SJCRH30 (cell line): ENCODE data around the gene RCN1. TPM values are rescaled to one million over a fixed set of nuclear protein-coding genes. Genes with fewer than 3 reads are reported as not detected.
A peak's percentile ranks its signal among the peaks of the same experiment; 100 is the strongest.

Experiments
- DNase-seq, 2 experiments: peaks; one replicate each; pipeline ENCODE4 v3.0.0-alpha.2; 2015 to 2020
- H3K27ac ChIP-seq: fragments of 250-450 bp; sonication (Bioruptor Pico); 2 replicates; pipeline ENCODE4 v1.5.1; 2020; ENCODE audit warnings: mild to moderate bottlenecking, moderate library complexity
- H3K27me3 ChIP-seq: fragments of 250-450 bp; sonication (Bioruptor Pico); 2 replicates; pipeline ENCODE4 v1.5.1; 2020; ENCODE audit warnings: mild to moderate bottlenecking, moderate library complexity
- H3K36me3 ChIP-seq: fragments of 250-450 bp; sonication (Bioruptor Pico); 2 replicates; pipeline ENCODE4 v1.5.1; 2020; ENCODE audit warnings: mild to moderate bottlenecking, moderate library complexity
- H3K4me1 ChIP-seq: fragments of 250-450 bp; sonication (Bioruptor Pico); 2 replicates; pipeline ENCODE4 v1.5.1; 2020; ENCODE audit warnings: mild to moderate bottlenecking, moderate library complexity
- H3K4me3 ChIP-seq: fragments of 250-450 bp; sonication (Bioruptor Pico); 2 replicates; pipeline ENCODE4 v1.5.1; 2020; ENCODE audit warnings: mild to moderate bottlenecking, moderate library complexity
- H3K9me3 ChIP-seq: fragments of 250-450 bp; sonication (Bioruptor Pico); replicated peaks from 2 replicates; pipeline ENCODE4 v1.5.1; 2020; ENCODE audit warnings: mild to moderate bottlenecking, moderate library complexity
- total RNA-seq: library from RNA; depleted of rRNA; stranded (reverse); fragments of >200 nt; shearing (Covaris generic); gene quantifications from 2 replicates; pipeline ENCODE4 v1.2.3, GENCODE V29; 2014

The RCN1 gene
- total RNA-seq, 1 experiment from 2014 or later, result 214 TPM

GRCh38 chr11:32068134-32068870 lies 22.6 kb upstream of the RCN1 start:
- Histone ChIP-seq H3K36me3 (no peaks in the 10 kb centered on the region), H3K4me1 (peaks cover 19% of the 10 kb centered on the region), H3K4me3 (no peak overlapping the region), H3K27ac (peak overlapping the region; percentile 31; the same call in 1 of the 2 replicates), H3K9me3 (no peaks in the 10 kb centered on the region), H3K27me3 (no peaks in the 10 kb centered on the region)
- DNase-seq, result peak; percentile 43 to 60

GRCh38 chr11:32069361-32070058 lies 21.4 kb upstream of the RCN1 start:
- Histone ChIP-seq H3K4me3 (no peak overlapping the region), H3K4me1 (peaks cover 26% of the 10 kb centered on the region), H3K36me3 (no peaks in the 10 kb centered on the region), H3K27me3 (no peaks in the 10 kb centered on the region), H3K9me3 (no peaks in the 10 kb centered on the region), H3K27ac (no peak overlapping the region)
- DNase-seq, result no peak

GRCh38 chr11:32070692-32071091 lies 20.2 kb upstream of the RCN1 start:
- peaks cover 26% of the 10 kb centered on the region for H3K4me1 ChIP-seq
- H3K27me3 ChIP-seq, result no peaks in the 10 kb centered on the region
- no peak overlapping the region for H3K27ac ChIP-seq
- DNase-seq, result no peak
- no peak overlapping the region for H3K4me3 ChIP-seq
- H3K9me3 ChIP-seq, result no peaks in the 10 kb centered on the region
- H3K36me3 ChIP-seq, result no peaks in the 10 kb centered on the region

GRCh38 chr11:32071811-32072210 lies 19.1 kb upstream of the RCN1 start:
- Histone ChIP-seq H3K4me1 (peaks cover 25% of the 10 kb centered on the region), H3K27me3 (no peaks in the 10 kb centered on the region), H3K36me3 (no peaks in the 10 kb centered on the region), H3K4me3 (no peak overlapping the region), H3K9me3 (no peaks in the 10 kb centered on the region), H3K27ac (no peak overlapping the region)
- DNase-seq, result peak; percentile 24 to 54

GRCh38 chr11:32072872-32073643 lies 17.8 kb upstream of the RCN1 start:
- H3K27ac ChIP-seq, result no peak overlapping the region
- H3K36me3 ChIP-seq, result no peaks in the 10 kb centered on the region
- H3K9me3 ChIP-seq, result no peaks in the 10 kb centered on the region
- H3K4me3 ChIP-seq, result no peak overlapping the region; the same call in 1 of the 2 replicates
- H3K4me1 ChIP-seq, result peaks cover 12% of the 10 kb centered on the region
- no peaks in the 10 kb centered on the region for H3K27me3 ChIP-seq
- DNase-seq, result peak; percentile 53 to 57

- H3K9me3 ChIP-seq, result no peaks in the 10 kb centered on the region
- no peaks in the 10 kb centered on the region for H3K27me3 ChIP-seq
- no peak overlapping the region; the same call in 1 of the 2 replicates for H3K4me3 ChIP-seq
- no peaks in the 10 kb centered on the region for H3K36me3 ChIP-seq
- H3K27ac ChIP-seq, result no peak overlapping the region
- peaks cover 7% of the 10 kb centered on the region for H3K4me1 ChIP-seq
- no peak for DNase-seq
These were observed 17.2 kb upstream of the RCN1 start for GRCh38 chr11:32073644-32074026.

- Histone ChIP-seq H3K27me3 (no peaks in the 10 kb centered on the region), H3K27ac (peak overlapping the region; percentile 99), H3K4me3 (no peak overlapping the region), H3K9me3 (no peaks in the 10 kb centered on the region), H3K36me3 (no peaks in the 10 kb centered on the region), H3K4me1 (peaks cover 42% of the 10 kb centered on the region)
- DNase-seq, result peak; percentile 65 to 83
These were observed 11.3 kb upstream of the RCN1 start for GRCh38 chr11:32079553-32079952.

- Histone ChIP-seq H3K36me3 (no peaks in the 10 kb centered on the region), H3K4me1 (peaks cover 42% of the 10 kb centered on the region), H3K27ac (peak overlapping the region; percentile 99), H3K27me3 (no peaks in the 10 kb centered on the region), H3K9me3 (no peaks in the 10 kb centered on the region), H3K4me3 (no peak overlapping the region)
- DNase-seq, result peak in 1 of 2 experiments; percentile 64
These were observed 10.4 kb upstream of the RCN1 start for GRCh38 chr11:32080361-32080980.

GRCh38 chr11:32081129-32081641 lies 9.7 kb upstream of the RCN1 start:
- H3K27ac ChIP-seq, result peak overlapping the region; percentile 99
- peak; percentile 91 to 97 for DNase-seq
- no peaks in the 10 kb centered on the region for H3K36me3 ChIP-seq
- H3K4me3 ChIP-seq, result no peak overlapping the region
- H3K9me3 ChIP-seq, result no peaks in the 10 kb centered on the region
- H3K27me3 ChIP-seq, result no peaks in the 10 kb centered on the region
- H3K4me1 ChIP-seq, result peaks cover 42% of the 10 kb centered on the region

- Histone ChIP-seq H3K4me1 (peaks cover 42% of the 10 kb centered on the region), H3K36me3 (no peaks in the 10 kb centered on the region), H3K9me3 (no peaks in the 10 kb centered on the region), H3K27me3 (no peaks in the 10 kb centered on the region), H3K4me3 (no peak overlapping the region), H3K27ac (peak overlapping the region; percentile 99)
- DNase-seq, result no peak
These were observed 9.0 kb upstream of the RCN1 start for GRCh38 chr11:32081901-32082300.

GRCh38 chr11:32082346-32082986 lies 8.4 kb upstream of the RCN1 start:
- H3K4me1 ChIP-seq, result peaks cover 48% of the 10 kb centered on the region
- no peaks in the 10 kb centered on the region for H3K27me3 ChIP-seq
- no peaks in the 10 kb centered on the region for H3K9me3 ChIP-seq
- H3K36me3 ChIP-seq, result no peaks in the 10 kb centered on the region
- peak overlapping the region; percentile 99 for H3K27ac ChIP-seq
- no peak overlapping the region for H3K4me3 ChIP-seq
- DNase-seq, result peak in 1 of 2 experiments; percentile 21

- H3K27me3 ChIP-seq, result no peaks in the 10 kb centered on the region
- peak in 1 of 2 experiments; percentile 44 for DNase-seq
- peak overlapping the region; percentile 63 for H3K27ac ChIP-seq
- H3K4me1 ChIP-seq, result peaks cover 37% of the 10 kb centered on the region
- H3K4me3 ChIP-seq, result peak overlapping the region; percentile 19; the same call in 1 of the 2 replicates
- H3K9me3 ChIP-seq, result no peaks in the 10 kb centered on the region
- peaks cover 4% of the 10 kb centered on the region; the same call in 1 of the 2 replicates for H3K36me3 ChIP-seq
These were observed 3.3 kb upstream of the RCN1 start for GRCh38 chr11:32087597-32087996.

GRCh38 chr11:32088117-32088941 lies 2.5 kb upstream of the RCN1 start:
- DNase-seq, result peak; percentile 89 to 95
- Histone ChIP-seq H3K4me1 (peaks cover 35% of the 10 kb centered on the region), H3K36me3 (peaks cover 5% of the 10 kb centered on the region; the same call in 1 of the 2 replicates), H3K27ac (peak overlapping the region; percentile 63), H3K4me3 (peak overlapping the region; percentile 19), H3K9me3 (no peaks in the 10 kb centered on the region), H3K27me3 (no peaks in the 10 kb centered on the region)
